ENCODE data around the gene CBARP.
A peak's percentile ranks its signal among the peaks of the same experiment; 100 is the strongest.

The CBARP gene

GRCh38 chr19:1275260-1275975, 37.6 kb upstream of the CBARP start, which contains the start of gene FAM174C:
FAM174C (plus strand) TSS chr19:1275530; CDS start chr19:1275550, 20 bp downstream.
- DNase-seq = peak; percentile 96

- DNase-seq = no peak
Observed at GRCh38 chr19:1274852-1275259, 37.1 kb upstream of the CBARP start.

- DNase-seq = no peak
Observed at GRCh38 chr19:1274081-1274851, 36.5 kb upstream of the CBARP start.

GRCh38 chr19:1273263-1274041, 35.6 kb upstream of the CBARP start:
- DNase-seq = no peak

- DNase-seq = no peak
Observed at GRCh38 chr19:1272423-1273262, 34.8 kb upstream of the CBARP start.

DNA sequence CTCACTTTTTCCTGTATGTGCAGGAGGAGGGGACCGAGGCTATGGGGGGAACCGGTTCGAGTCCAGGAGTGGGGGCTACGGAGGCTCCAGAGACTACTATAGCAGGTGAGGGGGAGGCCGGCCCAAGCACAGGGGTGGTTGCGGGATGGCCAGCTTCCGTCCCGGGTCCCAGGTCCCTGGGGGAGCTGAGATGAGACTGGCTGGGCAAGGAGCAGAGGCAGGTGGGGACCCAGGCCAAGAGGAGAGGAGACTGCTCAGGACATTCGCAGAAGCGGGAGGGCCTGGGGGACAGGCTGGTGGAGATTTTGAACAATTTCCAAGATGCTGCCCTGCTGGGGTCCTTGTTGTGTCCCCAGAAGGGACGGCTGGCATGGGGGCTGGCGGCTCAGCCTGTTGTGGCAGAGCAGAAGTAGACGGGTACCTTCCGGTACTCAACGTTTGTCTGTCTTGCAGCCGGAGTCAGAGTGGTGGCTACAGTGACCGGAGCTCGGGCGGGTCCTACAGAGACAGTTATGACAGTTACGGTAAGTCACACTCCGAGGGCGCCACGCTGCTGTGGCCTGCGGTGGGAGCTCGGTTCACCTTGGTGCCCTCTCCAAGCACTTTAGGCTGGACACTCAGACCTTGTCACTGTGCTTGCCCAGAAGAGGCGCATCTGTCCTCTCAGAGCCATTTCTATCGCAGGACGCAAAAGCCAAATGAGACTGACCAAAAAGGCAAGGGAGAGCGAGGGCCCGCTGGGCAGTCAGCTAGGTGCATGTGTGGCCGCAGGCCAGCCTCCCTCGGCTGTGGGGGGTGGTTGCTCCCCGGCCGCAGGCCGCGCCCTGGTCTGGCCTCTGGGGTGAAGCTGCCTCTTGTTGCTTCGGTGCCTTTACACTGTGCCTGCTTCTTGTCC, 34.0 kb upstream of the CBARP start:
- DNase-seq = no peak

DNA sequence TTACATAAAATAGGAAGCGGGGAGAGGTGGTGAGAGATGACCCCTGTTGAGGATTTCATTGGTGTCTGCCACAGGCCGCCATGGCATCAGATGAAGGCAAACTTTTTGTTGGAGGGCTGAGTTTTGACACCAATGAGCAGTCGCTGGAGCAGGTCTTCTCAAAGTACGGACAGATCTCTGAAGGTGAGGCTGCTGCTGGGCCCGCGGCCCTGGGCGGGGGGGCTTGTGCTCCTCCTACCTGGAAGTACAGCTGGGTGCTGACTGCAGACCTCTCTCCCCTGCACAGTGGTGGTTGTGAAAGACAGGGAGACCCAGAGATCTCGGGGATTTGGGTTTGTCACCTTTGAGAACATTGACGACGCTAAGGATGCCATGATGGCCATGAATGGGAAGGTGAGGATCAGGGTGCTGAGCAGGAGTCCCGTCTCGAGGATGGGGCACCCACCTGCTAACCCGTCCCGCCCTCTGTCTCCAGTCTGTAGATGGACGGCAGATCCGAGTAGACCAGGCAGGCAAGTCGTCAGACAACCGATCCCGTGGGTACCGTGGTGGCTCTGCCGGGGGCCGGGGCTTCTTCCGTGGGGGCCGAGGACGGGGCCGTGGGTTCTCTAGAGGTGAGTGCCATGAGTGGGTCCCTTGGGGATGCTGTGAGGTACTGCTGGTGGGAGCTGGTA, 33.2 kb upstream of the CBARP start:
- DNase-seq = no peak

DNA sequence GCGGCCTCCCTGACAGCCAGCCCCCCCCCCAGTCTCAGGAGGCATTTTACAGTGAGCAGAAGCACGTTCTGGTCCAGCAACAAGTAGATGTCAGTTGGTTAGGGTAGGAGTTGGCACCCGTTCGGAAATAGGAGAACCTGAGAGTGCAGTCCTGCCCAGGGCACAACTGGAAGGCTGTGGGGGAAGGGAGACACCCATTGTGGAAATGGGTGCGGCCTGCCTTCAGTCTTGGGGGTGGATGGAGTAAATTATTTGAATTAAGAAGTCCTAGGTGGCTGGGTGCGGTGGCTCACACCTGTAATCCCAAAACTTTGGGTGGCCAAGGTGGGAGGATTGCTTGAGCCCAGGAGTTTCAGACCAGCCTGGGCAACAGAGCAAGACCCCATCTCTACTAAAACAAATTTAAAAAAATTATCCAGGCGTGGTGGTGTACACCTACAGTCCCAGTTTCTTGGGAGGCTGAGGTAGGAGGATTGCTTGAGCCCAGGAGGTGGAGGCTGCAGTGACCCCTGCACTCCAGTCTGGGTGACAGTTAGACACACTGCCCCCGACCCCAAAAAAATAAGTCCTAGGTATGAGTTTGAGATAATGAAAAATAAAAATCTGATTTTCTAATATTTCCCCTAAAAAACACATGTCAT, 32.5 kb upstream of the CBARP start:
- no peak for DNase-seq

GRCh38 chr19:1269478-1270212, 31.8 kb upstream of the CBARP start:
- DNase-seq = peak; percentile 75

- peak; percentile 97 for DNase-seq
Observed at GRCh38 chr19:1269065-1269477, 31.3 kb upstream of the CBARP start, which contains the start of gene CIRBP. CIRBP (plus strand) TSS chr19:1269332; CDS start chr19:1270934, 1,602 bp downstream.

- DNase-seq = no peak
Observed at GRCh38 chr19:1268226-1269064, 30.6 kb upstream of the CBARP start.

DNA sequence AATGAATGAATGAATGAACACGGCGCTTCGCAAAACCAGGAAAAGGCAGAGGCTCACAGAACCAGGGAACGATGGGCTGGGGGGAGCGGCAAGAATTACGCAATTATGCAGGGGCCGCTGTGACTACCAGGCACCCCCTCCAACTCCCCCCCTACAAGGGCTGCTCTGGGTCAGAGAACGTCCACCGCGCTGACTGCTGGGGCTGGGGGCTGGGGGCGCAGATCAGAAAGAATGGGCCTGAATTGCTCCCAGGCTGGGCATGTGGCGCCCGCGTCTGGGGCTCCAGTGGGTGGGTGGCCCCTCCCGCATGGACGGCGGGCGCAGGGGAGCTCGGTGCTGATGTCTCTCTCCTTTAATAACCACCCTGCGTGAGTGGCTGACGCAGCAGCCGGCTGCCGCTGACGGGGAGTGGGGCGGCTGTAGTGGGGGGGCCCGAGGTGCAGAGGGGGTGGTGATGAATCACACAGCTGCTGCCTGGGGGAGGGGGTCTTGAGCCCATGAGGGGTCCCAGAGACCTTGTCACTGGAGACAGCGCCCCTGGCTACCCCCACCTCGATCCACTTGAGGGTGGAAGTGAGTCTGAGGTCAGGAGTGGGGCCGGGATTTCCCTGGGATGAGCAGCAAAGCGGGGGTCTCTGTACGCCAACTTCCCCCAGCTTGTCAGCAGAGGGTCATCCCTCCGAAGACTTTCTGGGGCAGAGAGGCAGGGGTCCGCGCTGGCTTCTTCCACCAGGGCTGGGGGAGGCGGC, 29.8 kb upstream of the CBARP start:
- peak; percentile 17 for DNase-seq

DNA sequence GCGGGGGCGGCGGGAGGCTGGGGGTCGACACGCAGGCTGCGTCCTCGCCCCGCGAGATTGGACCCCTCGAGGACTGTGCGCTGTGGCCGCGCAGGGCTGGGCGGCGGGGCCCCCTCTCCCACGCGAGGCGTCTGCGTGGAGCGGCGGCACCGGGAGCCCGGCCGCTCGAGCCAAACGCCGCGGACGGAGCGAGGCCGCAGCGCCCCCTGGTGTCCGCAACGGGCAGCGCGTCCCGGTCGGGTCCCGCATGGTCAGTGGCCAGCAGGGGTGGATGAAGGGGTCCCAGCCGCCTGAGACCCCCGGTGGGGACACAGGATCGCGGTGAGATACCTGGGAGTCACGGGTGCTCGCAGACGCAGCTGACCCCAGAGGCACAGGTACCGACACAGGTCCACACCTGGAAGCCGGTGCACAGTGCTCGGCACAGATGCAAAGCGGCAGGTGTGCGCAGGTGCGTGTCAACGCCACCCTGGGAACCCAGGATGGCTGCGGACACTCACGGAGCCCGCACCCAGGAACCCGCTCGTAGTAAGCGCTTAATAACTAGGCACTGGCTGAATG, 29.2 kb upstream of the CBARP start:
- DNase-seq = peak; percentile 69

DNA sequence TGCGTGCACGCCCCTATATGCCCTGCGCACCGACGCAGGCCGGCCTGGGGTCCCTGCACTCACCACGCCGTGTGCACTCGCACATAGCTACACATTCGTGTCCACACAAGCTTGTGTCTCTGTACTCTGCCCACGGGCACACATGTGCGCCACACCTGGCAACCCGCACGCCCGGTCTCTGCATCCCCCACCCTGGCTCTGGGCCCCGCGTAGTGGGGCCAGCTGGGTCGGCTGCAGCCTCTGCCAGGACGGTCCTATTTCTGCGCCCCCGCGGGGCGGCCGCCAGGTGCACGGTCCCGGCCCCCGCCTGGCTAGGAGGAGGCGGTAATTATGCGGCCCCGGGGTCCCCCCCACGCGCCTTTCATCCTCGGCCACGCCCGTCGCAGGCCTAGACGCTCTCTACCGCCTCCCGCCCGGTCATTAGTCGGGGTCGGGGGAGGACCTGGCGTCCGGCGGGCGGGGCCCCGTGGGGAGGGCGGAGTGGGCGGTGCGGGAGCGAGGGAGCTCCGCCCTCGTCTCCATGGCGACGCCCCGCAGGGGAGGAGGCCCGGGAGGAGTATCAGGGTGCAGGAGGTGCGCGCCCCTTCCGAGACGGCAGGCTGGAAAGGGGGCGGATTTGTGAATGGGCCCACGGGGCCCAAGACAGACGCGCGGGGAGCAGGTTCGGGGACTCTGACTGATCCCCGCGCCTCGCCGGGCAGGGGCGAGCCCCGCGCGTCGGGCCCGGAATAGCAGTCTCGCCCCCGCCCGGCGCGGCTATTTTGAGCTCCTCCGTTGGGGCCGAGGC, 28.5 kb upstream of the CBARP start:
- peak; percentile 81 for DNase-seq

DNA sequence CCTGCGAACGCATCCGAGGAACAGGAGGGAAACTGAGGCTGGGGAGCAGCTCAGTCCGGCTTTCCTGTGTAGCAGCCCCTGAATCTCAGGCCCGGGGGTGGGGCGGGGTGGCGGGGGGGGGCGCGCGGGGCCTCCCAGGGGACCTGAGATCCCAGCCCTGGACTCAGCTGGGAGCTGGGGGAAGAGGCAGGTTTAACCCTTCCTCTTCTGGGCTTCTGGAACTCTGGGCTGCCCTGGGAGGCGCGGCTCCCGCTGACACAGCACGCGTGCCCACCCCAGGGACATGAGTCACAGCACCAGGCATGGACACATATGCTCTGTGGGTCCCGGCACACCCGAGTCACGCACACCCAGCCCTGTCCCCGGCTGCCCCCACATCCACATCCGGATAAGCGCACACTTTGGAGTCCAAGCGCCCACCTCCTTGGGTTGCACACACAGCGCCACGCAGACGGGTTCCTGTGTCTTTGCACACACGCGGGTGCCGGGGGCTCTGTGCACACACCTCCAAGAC, 27.9 kb upstream of the CBARP start:
- DNase-seq = no peak
